ENCODE results near the gene ANO4. TPM values are rescaled to one million over a fixed set of nuclear protein-coding genes. Genes with fewer than 3 reads are reported as not detected.

ANO4 gene
- total RNA-seq, 2 donors from 2014 or later, result 7.2 to 8.5 TPM

DNA sequence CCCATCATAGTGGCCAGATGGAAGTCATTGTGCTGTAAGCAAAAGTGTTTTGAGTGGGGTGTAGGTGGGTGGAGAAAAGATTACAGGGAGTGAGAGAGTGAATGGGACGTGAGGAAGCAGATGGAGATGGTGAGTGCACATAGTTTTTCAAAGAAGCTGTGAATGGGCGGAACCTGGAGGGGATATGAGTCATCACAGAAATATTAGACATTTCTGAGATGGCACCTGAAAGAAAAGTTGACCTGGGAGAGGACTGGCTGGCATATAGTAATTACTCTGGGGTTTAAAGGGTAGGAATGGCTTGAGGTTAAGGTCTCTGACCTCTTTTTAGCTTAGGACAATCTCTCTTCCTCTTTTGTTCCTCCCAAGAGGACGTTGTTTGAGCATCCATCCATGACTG is 50.5 kb downstream of the ANO4 start:
- TF ChIP-seq POLR2AphosphoS5 (IDR thresholded peaks at IDR 0.05) (no peak), POLR2A (IDR thresholded peaks at IDR 0.05) (no peak)
- TF ChIP-seq, protein P1, sequence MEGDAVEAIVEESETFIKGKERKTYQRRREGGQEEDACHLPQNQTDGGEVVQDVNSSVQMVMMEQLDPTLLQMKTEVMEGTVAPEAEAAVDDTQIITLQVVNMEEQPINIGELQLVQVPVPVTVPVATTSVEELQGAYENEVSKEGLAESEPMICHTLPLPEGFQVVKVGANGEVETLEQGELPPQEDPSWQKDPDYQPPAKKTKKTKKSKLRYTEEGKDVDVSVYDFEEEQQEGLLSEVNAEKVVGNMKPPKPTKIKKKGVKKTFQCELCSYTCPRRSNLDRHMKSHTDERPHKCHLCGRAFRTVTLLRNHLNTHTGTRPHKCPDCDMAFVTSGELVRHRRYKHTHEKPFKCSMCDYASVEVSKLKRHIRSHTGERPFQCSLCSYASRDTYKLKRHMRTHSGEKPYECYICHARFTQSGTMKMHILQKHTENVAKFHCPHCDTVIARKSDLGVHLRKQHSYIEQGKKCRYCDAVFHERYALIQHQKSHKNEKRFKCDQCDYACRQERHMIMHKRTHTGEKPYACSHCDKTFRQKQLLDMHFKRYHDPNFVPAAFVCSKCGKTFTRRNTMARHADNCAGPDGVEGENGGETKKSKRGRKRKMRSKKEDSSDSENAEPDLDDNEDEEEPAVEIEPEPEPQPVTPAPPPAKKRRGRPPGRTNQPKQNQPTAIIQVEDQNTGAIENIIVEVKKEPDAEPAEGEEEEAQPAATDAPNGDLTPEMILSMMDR (IDR thresholded peaks at IDR 0.05), result no peak
- intact Hi-C loops (cut with DNase I), result no loop called here
- Histone ChIP-seq H3K36me3 (no peaks in the 10 kb centered on the region), H3K4me1 (replicated peaks) (peaks cover 3% of the 10 kb centered on the region), H3K4me3 (no peak overlapping the region), H3K27me3 (replicated peaks; ENCODE audit: insufficient read depth) (no peaks in the 10 kb centered on the region), H3K9me3 (no peaks in the 10 kb centered on the region), H3K27ac (no peak overlapping the region)
- DNase-seq (ENCODE audit: low spot score), result no peak
- WGBS, result 51% methylated on average over 3 of the region's 3 CpGs

DNA sequence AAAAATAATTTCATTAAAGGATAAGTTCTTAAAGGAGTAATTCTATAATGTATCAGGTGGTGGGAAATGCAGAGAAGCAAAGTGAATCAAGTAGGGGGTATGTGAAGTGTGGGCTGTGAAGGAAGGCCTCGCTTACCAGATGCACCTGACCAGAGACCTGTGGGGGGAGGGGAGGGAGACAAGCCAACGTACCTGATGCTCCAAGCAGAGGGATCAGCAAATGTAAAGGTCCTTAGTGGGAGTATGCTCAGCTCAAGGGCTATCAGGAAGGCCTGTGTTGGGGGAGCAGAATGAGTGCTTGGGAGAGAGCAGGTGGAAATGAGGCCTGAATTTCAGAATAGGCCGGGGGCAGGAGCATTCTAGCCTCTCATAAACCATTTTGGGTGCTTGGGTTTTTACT is 57.1 kb downstream of the ANO4 start:
- WGBS, result 65% methylated on average over 3 of the region's 3 CpGs
- Histone ChIP-seq H3K4me1 (replicated peaks) (peaks cover 3% of the 10 kb centered on the region), H3K4me3 (no peak overlapping the region), H3K27me3 (replicated peaks; ENCODE audit: insufficient read depth) (no peaks in the 10 kb centered on the region), H3K9me3 (no peaks in the 10 kb centered on the region), H3K36me3 (no peaks in the 10 kb centered on the region), H3K27ac (no peak overlapping the region)
- intact Hi-C loops (cut with DNase I), result no loop called here
- no peak for DNase-seq (ENCODE audit: low spot score)
- TF ChIP-seq, protein P1 (IDR thresholded peaks at IDR 0.05), result no peak
- TF ChIP-seq POLR2AphosphoS5 (IDR thresholded peaks at IDR 0.05) (no peak), POLR2A (IDR thresholded peaks at IDR 0.05) (no peak)

DNA sequence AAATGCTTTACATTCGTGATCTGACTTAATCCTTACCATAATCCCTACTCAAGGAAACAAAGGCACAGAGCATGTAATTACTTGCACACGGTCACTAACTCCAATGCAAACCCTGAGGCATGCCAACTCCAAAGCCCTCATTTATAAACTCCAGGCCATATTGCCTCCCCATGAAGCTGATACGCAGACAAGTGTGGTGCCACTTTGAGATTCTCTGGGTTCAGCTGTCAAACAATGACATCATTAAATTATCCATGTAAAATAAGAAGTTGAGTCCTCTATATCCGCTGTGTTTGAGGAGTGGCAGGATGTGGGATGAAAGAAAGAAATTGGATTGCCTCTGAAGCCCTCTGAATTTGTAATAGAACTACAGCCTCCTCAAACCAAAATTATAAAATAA is 62.8 kb downstream of the ANO4 start:
- H3K36me3 ChIP-seq, result no peaks in the 10 kb centered on the region
- no peak overlapping the region for H3K27ac ChIP-seq
- TF ChIP-seq POLR2A (IDR thresholded peaks at IDR 0.05) (no peak), POLR2AphosphoS5 (IDR thresholded peaks at IDR 0.05) (no peak)
- TF ChIP-seq, protein P1 (IDR thresholded peaks at IDR 0.05), result no peak
- intact Hi-C loops (cut with DNase I), result no loop called here
- H3K27me3 ChIP-seq (replicated peaks; ENCODE audit: insufficient read depth), result no peaks in the 10 kb centered on the region
- no peaks in the 10 kb centered on the region for H3K9me3 ChIP-seq
- 78% methylated on average over 4 of the region's 4 CpGs for WGBS
- no peak overlapping the region for H3K4me3 ChIP-seq
- DNase-seq (ENCODE audit: low spot score), result no peak
- H3K4me1 ChIP-seq (replicated peaks), result no peaks in the 10 kb centered on the region

DNA sequence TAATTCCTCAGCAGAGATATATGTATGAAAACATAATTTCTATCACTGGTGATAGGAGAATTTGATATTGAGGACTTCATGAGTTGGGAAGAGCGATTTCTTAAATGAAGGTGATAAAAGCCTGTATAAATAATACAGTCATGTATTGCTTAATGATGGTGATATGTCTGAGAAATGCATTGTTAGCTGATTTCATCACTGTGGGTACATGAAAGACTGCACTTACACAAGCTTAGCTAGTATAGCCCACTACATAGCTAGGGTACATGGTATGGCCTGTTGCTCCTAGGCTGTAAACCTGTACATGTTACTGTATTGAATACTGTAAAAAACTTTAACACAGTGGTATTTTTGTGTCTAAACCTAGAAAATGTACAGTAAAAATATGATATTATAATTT is 63.4 kb downstream of the ANO4 start:
- no peak for DNase-seq (ENCODE audit: low spot score)
- intact Hi-C loops (cut with DNase I), result no loop called here
- H3K4me3 ChIP-seq, result no peak overlapping the region
- WGBS, result 92% methylated on average over 1 of the region's 1 CpG
- no peaks in the 10 kb centered on the region for H3K27me3 ChIP-seq (replicated peaks; ENCODE audit: insufficient read depth)
- no peak overlapping the region for H3K27ac ChIP-seq
- TF ChIP-seq POLR2AphosphoS5 (IDR thresholded peaks at IDR 0.05), result no peak
- TF ChIP-seq, protein P1 (IDR thresholded peaks at IDR 0.05), result no peak
- no peak for TF ChIP-seq POLR2A (IDR thresholded peaks at IDR 0.05)
- no peaks in the 10 kb centered on the region for H3K36me3 ChIP-seq
- H3K9me3 ChIP-seq, result no peaks in the 10 kb centered on the region
- no peaks in the 10 kb centered on the region for H3K4me1 ChIP-seq (replicated peaks)

DNA sequence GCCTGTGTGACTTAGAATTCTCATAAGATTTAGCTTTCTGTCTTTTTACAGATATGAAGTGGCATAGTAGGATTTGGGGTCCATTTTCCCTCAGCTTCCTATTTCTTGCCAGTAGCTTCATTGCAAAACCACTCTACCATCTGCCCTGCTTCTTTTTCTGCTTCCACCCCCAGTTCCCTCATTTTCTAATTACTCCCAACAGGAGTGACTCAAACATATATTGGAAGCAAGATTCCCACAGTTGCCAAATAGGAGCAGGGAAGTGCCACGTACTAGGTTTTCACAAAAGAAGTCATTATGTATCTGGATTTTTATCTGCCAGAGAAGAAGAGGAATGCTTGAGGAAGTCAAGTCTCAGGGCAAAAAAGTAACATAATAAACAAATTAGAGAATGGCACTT is 64.1 kb downstream of the ANO4 start:
- WGBS, result 71% methylated on average over 1 of the region's 1 CpG
- TF ChIP-seq, protein P1 (IDR thresholded peaks at IDR 0.05), result no peak
- Histone ChIP-seq H3K27me3 (replicated peaks; ENCODE audit: insufficient read depth) (no peaks in the 10 kb centered on the region), H3K4me1 (replicated peaks) (no peaks in the 10 kb centered on the region), H3K27ac (no peak overlapping the region), H3K9me3 (no peaks in the 10 kb centered on the region), H3K4me3 (no peak overlapping the region), H3K36me3 (no peaks in the 10 kb centered on the region)
- DNase-seq (ENCODE audit: low spot score), result no peak
- intact Hi-C loops (cut with DNase I), result no loop called here

Data from prostate gland (tissue), 2 donors.